Neuronal stem cell (in vitro differentiated cells): ENCODE results near the gene FBH1.

Experiments
- DNase-seq: peaks from one replicate; pipeline ENCODE4 v3.0.0-alpha.2; 2013; ENCODE audit warnings: low spot score
- H2AFZ ChIP-seq: one replicate; pipeline ENCODE4 v1.6.1; 2013; ENCODE audit warnings: mild to moderate bottlenecking, low read length, inconsistent platforms
- H2AK5ac ChIP-seq: 2 replicates; pipeline ENCODE4 v1.6.1; 2013; ENCODE audit warnings: low read depth, mild to moderate bottlenecking, inconsistent platforms, low read length, moderate library complexity, mixed read lengths
- H2BK120ac ChIP-seq: 2 replicates; pipeline ENCODE4 v1.6.1; 2013; ENCODE audit warnings: low read depth, mild to moderate bottlenecking, inconsistent platforms, low read length, moderate library complexity, mixed read lengths
- H2BK12ac ChIP-seq: one replicate; pipeline ENCODE4 v1.6.1; 2013; ENCODE audit warnings: low read length, inconsistent platforms
- H2BK15ac ChIP-seq: 2 replicates; pipeline ENCODE4 v1.6.1; 2013; ENCODE audit warnings: mild to moderate bottlenecking, low read length, inconsistent platforms, mixed read lengths
- H2BK5ac ChIP-seq: one replicate; pipeline ENCODE4 v1.6.1; 2013; ENCODE audit warnings: inconsistent platforms, mild to moderate bottlenecking, low read length, moderate library complexity
- H3K14ac ChIP-seq: one replicate; pipeline ENCODE4 v1.6.1; 2013; ENCODE audit warnings: low read length, inconsistent platforms
- H3K18ac ChIP-seq: 2 replicates; pipeline ENCODE4 v1.6.1; 2013; ENCODE audit warnings: low read length, inconsistent platforms
- H3K23ac ChIP-seq: 2 replicates; pipeline ENCODE4 v1.6.1; 2013; ENCODE audit warnings: low read depth, mild to moderate bottlenecking, mixed read lengths, low read length, inconsistent platforms; ENCODE audit not compliant: poor library complexity
- H3K27ac ChIP-seq: replicated peaks from 3 replicates; pipeline ENCODE4 v1.5.1; 2013; ENCODE audit warnings: low read length, inconsistent platforms
- H3K27me3 ChIP-seq, 3 experiments: 2 replicates each; pipeline ENCODE4 v1.6.1; 2013; ENCODE audit warnings: low read length in 3 of 3, mild to moderate bottlenecking in 2 of 3, inconsistent platforms in 1 of 3, low read depth in 1 of 3, mixed read lengths in 1 of 3, moderate library complexity in 1 of 3; ENCODE audit not compliant: control insufficient read depth in 3 of 3, insufficient read depth in 3 of 3
- H3K36me3 ChIP-seq, 2 donors: replicated peaks in 1 of 2; 2 replicates each; pipeline ENCODE4 v1.6.1; 2013; ENCODE audit warnings: low read length in 2 of 2; ENCODE audit not compliant: control insufficient read depth in 2 of 2, insufficient read depth in 2 of 2
- H3K4ac ChIP-seq: 2 replicates; pipeline ENCODE4 v1.6.1; 2013; ENCODE audit warnings: inconsistent platforms, mild to moderate bottlenecking, low read length, moderate library complexity
- H3K4me1 ChIP-seq, 2 donors: 1 replicate in 1 of 2; 2 replicates in 1 of 2; pipeline ENCODE4 v1.6.1; 2013; ENCODE audit warnings: low read length in 2 of 2, low read depth in 1 of 2; ENCODE audit not compliant: control insufficient read depth in 2 of 2, insufficient read depth in 1 of 2
- H3K4me2 ChIP-seq: one replicate; pipeline ENCODE4 v1.6.1; 2013; ENCODE audit warnings: mild to moderate bottlenecking, low read length, inconsistent platforms; ENCODE audit not compliant: insufficient read depth, poor library complexity, severe bottlenecking
- H3K4me3 ChIP-seq, 2 donors: 2 replicates each; pipeline ENCODE4 v1.5.1; 2013; ENCODE audit warnings: low read length in 2 of 2, mild to moderate bottlenecking in 2 of 2, inconsistent platforms in 1 of 2, moderate library complexity in 1 of 2
- H3K79me1 ChIP-seq: one replicate; pipeline ENCODE4 v1.6.1; 2013; ENCODE audit warnings: low read depth, mild to moderate bottlenecking, inconsistent platforms, low read length, moderate library complexity
- H3K9ac ChIP-seq: one replicate; pipeline ENCODE4 v1.6.1; 2013; ENCODE audit warnings: mild to moderate bottlenecking, low read depth, low read length, inconsistent platforms; ENCODE audit not compliant: poor library complexity
- H3K9me3 ChIP-seq, 2 donors: replicated peaks in 1 of 2; 2 replicates each; pipeline versions ENCODE3 to v1.6.1; 2013; ENCODE audit warnings: low read length in 2 of 2, mild to moderate bottlenecking in 2 of 2, inconsistent platforms in 1 of 2, low read depth in 1 of 2, mixed read lengths in 1 of 2, moderate library complexity in 1 of 2; ENCODE audit not compliant: control insufficient read depth in 2 of 2, insufficient read depth in 1 of 2
- H4K8ac ChIP-seq: one replicate; pipeline ENCODE4 v1.6.1; 2013; ENCODE audit warnings: low read depth, mild to moderate bottlenecking, inconsistent platforms, low read length, moderate library complexity
- H4K91ac ChIP-seq: one replicate; pipeline ENCODE4 v1.6.1; 2013; ENCODE audit warnings: low read length, low read depth, mild to moderate bottlenecking, inconsistent platforms; ENCODE audit not compliant: poor library complexity
- WGBS, 2 donors: extraction: QIAGEN DNeasy Blood & Tissue Kit; methylation state at CpG; one replicate each; pipeline ENCODE4 v1.1.7; 2013; ENCODE audit warnings: missing lambda C conversion rate in 2 of 2, mixed read lengths in 1 of 2; ENCODE audit not compliant: insufficient read length in 2 of 2, insufficient replicate concordance in 1 of 2; ENCODE audit errors: extremely low coverage in 2 of 2; 5-methylcytosine and 5-hydroxymethylcytosine counted together

FBH1 gene

GRCh38 chr10:5953676-5954075 is 63.6 kb downstream of the FBH1 start:
- H3K27me3 ChIP-seq, result peaks cover 0 to 38% (median 0%) of the 10 kb centered on the region in 3 experiments
- H3K23ac ChIP-seq, result no peak overlapping the region
- WGBS, 2 donors, result no CpG with 5 or more reads among the region's 5 CpGs
- no peak overlapping the region for H3K14ac ChIP-seq
- H3K18ac ChIP-seq, result no peak overlapping the region
- no peak overlapping the region for H3K4me3 ChIP-seq
- H2BK120ac ChIP-seq, result no peak overlapping the region
- no peak overlapping the region for H2AFZ ChIP-seq
- no peaks in the 10 kb centered on the region for H3K79me1 ChIP-seq
- H4K8ac ChIP-seq, result no peak overlapping the region
- DNase-seq, result no peak
- no peak overlapping the region for H3K4ac ChIP-seq
- H3K36me3 ChIP-seq, result no peaks in the 10 kb centered on the region
- H3K4me2 ChIP-seq, result no peak overlapping the region
- H3K9ac ChIP-seq, result no peak overlapping the region
- H2BK5ac ChIP-seq, result no peak overlapping the region
- no peak overlapping the region for H2BK15ac ChIP-seq
- H3K4me1 ChIP-seq, result no peaks in the 10 kb centered on the region
- no peak overlapping the region for H4K91ac ChIP-seq
- no peak overlapping the region for H3K27ac ChIP-seq
- H3K9me3 ChIP-seq, result no peaks in the 10 kb centered on the region
- H2AK5ac ChIP-seq, result no peak overlapping the region
- H2BK12ac ChIP-seq, result no peak overlapping the region

GRCh38 chr10:5956146-5956936 is 66.3 kb downstream of the FBH1 start:
- no peak overlapping the region for H4K8ac ChIP-seq
- no peak overlapping the region for H3K4ac ChIP-seq
- no peak for DNase-seq
- H2BK5ac ChIP-seq, result no peak overlapping the region
- H4K91ac ChIP-seq, result no peak overlapping the region
- no CpG with 5 or more reads among the region's 17 CpGs for WGBS, 2 donors
- H3K4me1 ChIP-seq, result no peaks in the 10 kb centered on the region
- no peak overlapping the region for H3K23ac ChIP-seq
- no peak overlapping the region for H3K14ac ChIP-seq
- H3K79me1 ChIP-seq, result no peaks in the 10 kb centered on the region
- no peak overlapping the region for H2BK15ac ChIP-seq
- no peak overlapping the region for H2BK120ac ChIP-seq
- peaks cover 0 to 32% (median 0%) of the 10 kb centered on the region in 3 experiments for H3K27me3 ChIP-seq
- H3K4me2 ChIP-seq, result no peak overlapping the region
- no peak overlapping the region for H3K9ac ChIP-seq
- no peak overlapping the region for H3K18ac ChIP-seq
- no peaks in the 10 kb centered on the region for H3K9me3 ChIP-seq
- H2AFZ ChIP-seq, result no peak overlapping the region
- no peak overlapping the region for H2BK12ac ChIP-seq
- H3K4me3 ChIP-seq, result no peak overlapping the region
- no peaks in the 10 kb centered on the region for H3K36me3 ChIP-seq
- no peak overlapping the region for H2AK5ac ChIP-seq
- no peak overlapping the region for H3K27ac ChIP-seq

GRCh38 chr10:5958077-5958476 is 68.0 kb downstream of the FBH1 start:
- H3K4me2 ChIP-seq, result no peak overlapping the region
- no peaks in the 10 kb centered on the region for H3K36me3 ChIP-seq
- no peak overlapping the region for H3K27ac ChIP-seq
- no peak overlapping the region for H4K91ac ChIP-seq
- no peaks in the 10 kb centered on the region for H3K4me1 ChIP-seq
- no peak overlapping the region for H4K8ac ChIP-seq
- H3K27me3 ChIP-seq, result peaks cover 0 to 31% (median 0%) of the 10 kb centered on the region in 3 experiments
- no CpG with 5 or more reads among the region's 2 CpGs for WGBS, 2 donors
- H2BK120ac ChIP-seq, result no peak overlapping the region
- no peak overlapping the region for H2AK5ac ChIP-seq
- no peak overlapping the region for H2BK5ac ChIP-seq
- no peak overlapping the region for H2BK12ac ChIP-seq
- no peak overlapping the region for H3K23ac ChIP-seq
- no peak overlapping the region for H3K4me3 ChIP-seq
- no peak overlapping the region for H2AFZ ChIP-seq
- H3K14ac ChIP-seq, result no peak overlapping the region
- H3K9ac ChIP-seq, result no peak overlapping the region
- no peak overlapping the region for H3K4ac ChIP-seq
- H2BK15ac ChIP-seq, result no peak overlapping the region
- DNase-seq, result no peak
- H3K9me3 ChIP-seq, result no peaks in the 10 kb centered on the region
- H3K18ac ChIP-seq, result no peak overlapping the region
- H3K79me1 ChIP-seq, result no peaks in the 10 kb centered on the region

GRCh38 chr10:5958675-5959074 is 68.6 kb downstream of the FBH1 start:
- Histone ChIP-seq H3K27ac (no peak overlapping the region), H3K36me3 (no peaks in the 10 kb centered on the region), H3K4me2 (no peak overlapping the region), H3K9ac (no peak overlapping the region), H2AFZ (no peak overlapping the region), H4K8ac (no peak overlapping the region), H3K4me1 (no peaks in the 10 kb centered on the region), H3K9me3 (no peaks in the 10 kb centered on the region), H3K18ac (no peak overlapping the region), H3K23ac (no peak overlapping the region), H4K91ac (no peak overlapping the region), H3K14ac (no peak overlapping the region), H3K4ac (no peak overlapping the region), H3K27me3 (peaks cover 0 to 25% (median 0%) of the 10 kb centered on the region in 3 experiments), H2BK15ac (no peak overlapping the region), H2BK5ac (no peak overlapping the region), H2AK5ac (no peak overlapping the region), H2BK120ac (no peak overlapping the region), H2BK12ac (no peak overlapping the region), H3K4me3 (no peak overlapping the region), H3K79me1 (no peaks in the 10 kb centered on the region)
- no CpG with 5 or more reads among the region's 6 CpGs for WGBS, 2 donors
- no peak for DNase-seq
